OCI-LY7 (cell line): Measurements from ENCODE around the gene RNU2-1. TPM values are rescaled to one million over a fixed set of nuclear protein-coding genes. Genes with fewer than 3 reads are reported as not detected.

Source experiments
- BruUV-seq: library from RNA; stranded (reverse); fragments of 400-500 nt; replicated peaks from 2 replicates; lab custom pipeline; 2021; lab: Mats Ljungman, UMichigan
- CTCF ChIA-PET: fragments of 300-600 bp; sonication (Branson Sonifier 250); formaldehyde crosslinking; loops from one replicate; lab custom pipeline; 2022; ENCODE audit warnings: antibody characterized with exemption; ENCODE audit not compliant: unreplicated experiment; lab: Charles Lee
- POLR2A ChIA-PET: fragments of 300-600 bp; sonication (Branson Sonifier 250); formaldehyde crosslinking; loops from one replicate; lab custom pipeline; 2022; ENCODE audit warnings: antibody characterized with exemption; lab: Charles Lee
- DNase-seq: peaks from one replicate; pipeline ENCODE4 v3.0.0-alpha.2; 2015; ENCODE audit warnings: low spot score
- H2AFZ ChIP-seq: fragments of 200-600 bp; sonication (generic), shearing (Covaris generic); 2 replicates; pipeline ENCODE4 v1.6.1; 2014; ENCODE audit warnings: mild to moderate bottlenecking, antibody characterized with exemption, low read length, moderate library complexity
- H3K27ac ChIP-seq: fragments of 200-600 bp; sonication (generic); 2 replicates; pipeline ENCODE4 v1.5.1; 2014; ENCODE audit warnings: mixed run types, low read depth, mild to moderate bottlenecking, moderate library complexity, low read length, inconsistent platforms; ENCODE audit not compliant: poor library complexity, severe bottlenecking
- H3K36me3 ChIP-seq: fragments of 200-600 bp; sonication (generic); 2 replicates; pipeline ENCODE4 v1.6.1; 2014; ENCODE audit warnings: mild to moderate bottlenecking, antibody characterized with exemption, low read length, moderate library complexity, mixed read lengths; ENCODE audit not compliant: insufficient read depth
- H3K4me1 ChIP-seq: fragments of 200-600 bp; sonication (generic); 2 replicates; pipeline ENCODE4 v1.5.1; 2014; ENCODE audit warnings: mild to moderate bottlenecking, low read length; ENCODE audit not compliant: insufficient read depth, poor library complexity, severe bottlenecking
- H3K4me2 ChIP-seq: fragments of 200-600 bp; sonication (generic); 2 replicates; pipeline ENCODE4 v1.6.1; 2014; ENCODE audit warnings: mild to moderate bottlenecking, low read length
- H3K4me3 ChIP-seq: fragments of 200-600 bp; sonication (generic); 2 replicates; pipeline ENCODE4 v1.5.1; 2014; ENCODE audit warnings: mild to moderate bottlenecking, low read depth, low read length; ENCODE audit not compliant: poor library complexity, severe bottlenecking
- H3K79me2 ChIP-seq: fragments of 200-600 bp; sonication (generic); 2 replicates; pipeline ENCODE4 v1.6.1; 2016; ENCODE audit warnings: low read depth, mild to moderate bottlenecking, low read length, moderate library complexity, mixed read lengths; ENCODE audit not compliant: insufficient read depth
- H3K9me2 ChIP-seq: fragments of 200-600 bp; sonication (generic); 2 replicates; pipeline ENCODE4 v1.6.1; 2016; ENCODE audit warnings: mild to moderate bottlenecking, low read length, mixed read lengths; ENCODE audit not compliant: insufficient read depth
- H3K9me3 ChIP-seq: fragments of 200-600 bp; sonication (generic); 2 replicates; pipeline ENCODE4 v1.6.1; 2014; ENCODE audit warnings: mild to moderate bottlenecking, mixed run types, low read length, mixed read lengths
- H4K20me1 ChIP-seq: fragments of 200-600 bp; sonication (generic); 2 replicates; pipeline ENCODE4 v1.6.1; 2014; ENCODE audit warnings: mild to moderate bottlenecking, antibody characterized with exemption, low read length, moderate library complexity, mixed read lengths; ENCODE audit not compliant: insufficient read depth
- EZH2phosphoT487 ChIP-seq: fragments of 200-600 bp; sonication (generic); IDR thresholded peaks from 2 replicates; pipeline ENCODE4 v1.6.1; 2018; ENCODE audit warnings: low read depth, borderline replicate concordance, mild to moderate bottlenecking, mixed run types, antibody characterized with exemption, low read length, moderate library complexity, mixed read lengths
- intact Hi-C: fragments of 100-400 bp; cut with micrococcal nuclease; formaldehyde crosslinking; loops from one replicate; pipeline ENCODE4 v1.10.0; 2022; ENCODE audit not compliant: unreplicated experiment
- total RNA-seq, 2 experiments: library from RNA; depleted of rRNA in 1 of 2; stranded (reverse); fragments of >200 nt in 1 of 2; shearing (Covaris generic) in 1 of 2; gene quantifications; 2 replicates each; pipeline ENCODE4 v1.2.3, GENCODE V29; 2014 to 2022
- TF ChIP-seq, protein P1 (sequence below): fragments of 200-600 bp; sonication (generic); conservative IDR thresholded peaks from 2 replicates; pipeline ENCODE4 v1.5.1; 2014; ENCODE audit warnings: mild to moderate bottlenecking, antibody characterized with exemption, low read length, moderate library complexity, mixed read lengths

The RNU2-1 gene
- total RNA-seq, 2 experiments from 2014 or later = 7,340 TPM; not detected in 1

GRCh38 chr17:43216762-43217613, 16.8 kb downstream of the RNU2-1 start:
- Histone ChIP-seq H3K9me3 (no peaks in the 10 kb centered on the region), H3K4me1 (peaks cover 19% of the 10 kb centered on the region), H3K27ac (no peak overlapping the region), H2AFZ (no peak overlapping the region), H3K36me3 (peaks cover 4% of the 10 kb centered on the region; the same call in 1 of the 2 replicates), H3K4me2 (no peak overlapping the region), H4K20me1 (no peaks in the 10 kb centered on the region), H3K9me2 (no peaks in the 10 kb centered on the region), H3K79me2 (no peaks in the 10 kb centered on the region), H3K4me3 (no peak overlapping the region)
- POLR2A ChIA-PET = interaction anchor here (0.6 to 0.9 kb wide), 2 partner anchors 14 to 173 kb away, joined by 3 to 6 read pairs; no protein-coding TSS in a partner anchor
- TF ChIP-seq, protein P1, sequence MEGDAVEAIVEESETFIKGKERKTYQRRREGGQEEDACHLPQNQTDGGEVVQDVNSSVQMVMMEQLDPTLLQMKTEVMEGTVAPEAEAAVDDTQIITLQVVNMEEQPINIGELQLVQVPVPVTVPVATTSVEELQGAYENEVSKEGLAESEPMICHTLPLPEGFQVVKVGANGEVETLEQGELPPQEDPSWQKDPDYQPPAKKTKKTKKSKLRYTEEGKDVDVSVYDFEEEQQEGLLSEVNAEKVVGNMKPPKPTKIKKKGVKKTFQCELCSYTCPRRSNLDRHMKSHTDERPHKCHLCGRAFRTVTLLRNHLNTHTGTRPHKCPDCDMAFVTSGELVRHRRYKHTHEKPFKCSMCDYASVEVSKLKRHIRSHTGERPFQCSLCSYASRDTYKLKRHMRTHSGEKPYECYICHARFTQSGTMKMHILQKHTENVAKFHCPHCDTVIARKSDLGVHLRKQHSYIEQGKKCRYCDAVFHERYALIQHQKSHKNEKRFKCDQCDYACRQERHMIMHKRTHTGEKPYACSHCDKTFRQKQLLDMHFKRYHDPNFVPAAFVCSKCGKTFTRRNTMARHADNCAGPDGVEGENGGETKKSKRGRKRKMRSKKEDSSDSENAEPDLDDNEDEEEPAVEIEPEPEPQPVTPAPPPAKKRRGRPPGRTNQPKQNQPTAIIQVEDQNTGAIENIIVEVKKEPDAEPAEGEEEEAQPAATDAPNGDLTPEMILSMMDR = no peak
- no peak for TF ChIP-seq EZH2phosphoT487
- CTCF ChIA-PET = no interaction called here
- intact Hi-C loops = no loop called here
- no TSS peak for BruUV-seq
- DNase-seq = no peak

DNA sequence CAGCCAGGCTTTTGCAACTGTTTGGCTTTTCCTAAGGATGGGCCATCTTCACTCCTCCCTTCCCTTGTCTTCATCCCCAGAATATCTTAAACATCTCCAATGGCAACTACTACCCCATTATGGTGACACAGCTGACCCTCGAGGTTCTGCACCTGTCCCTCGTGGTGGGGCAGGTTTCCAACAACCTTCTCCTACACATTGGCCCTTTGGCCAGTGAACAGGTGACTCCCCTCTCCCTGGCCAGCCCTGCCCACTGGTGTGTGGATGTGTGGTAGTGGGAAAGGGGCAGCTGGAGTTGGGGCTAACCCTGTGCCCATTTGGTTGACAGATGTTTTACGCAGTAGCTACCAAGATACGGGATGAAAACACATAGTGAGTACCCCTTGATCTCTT, 17.4 kb downstream of the RNU2-1 start:
- no peak for TF ChIP-seq EZH2phosphoT487
- TF ChIP-seq, protein P1 = no peak
- peaks cover 4% of the 10 kb centered on the region; the same call in 1 of the 2 replicates for H3K36me3 ChIP-seq
- CTCF ChIA-PET = no interaction called here
- no TSS peak for BruUV-seq
- no peaks in the 10 kb centered on the region for H3K9me3 ChIP-seq
- no peak overlapping the region for H3K27ac ChIP-seq
- DNase-seq = no peak
- no peaks in the 10 kb centered on the region for H3K79me2 ChIP-seq
- POLR2A ChIA-PET = no interaction called here
- no peak overlapping the region for H3K4me2 ChIP-seq
- no peak overlapping the region for H3K4me3 ChIP-seq
- intact Hi-C loops = no loop called here
- no peaks in the 10 kb centered on the region for H4K20me1 ChIP-seq
- H3K9me2 ChIP-seq = no peaks in the 10 kb centered on the region
- peaks cover 20% of the 10 kb centered on the region for H3K4me1 ChIP-seq
- H2AFZ ChIP-seq = no peak overlapping the region

- Histone ChIP-seq H3K4me2 (no peak overlapping the region), H3K9me2 (no peaks in the 10 kb centered on the region), H3K4me3 (no peak overlapping the region), H2AFZ (no peak overlapping the region), H4K20me1 (no peaks in the 10 kb centered on the region), H3K4me1 (peaks cover 29% of the 10 kb centered on the region), H3K27ac (no peak overlapping the region), H3K9me3 (no peaks in the 10 kb centered on the region), H3K79me2 (no peaks in the 10 kb centered on the region), H3K36me3 (peaks cover 4% of the 10 kb centered on the region; the same call in 1 of the 2 replicates)
- no peak for DNase-seq
- BruUV-seq = no TSS peak
- TF ChIP-seq, protein P1 = no peak
- no peak for TF ChIP-seq EZH2phosphoT487
- intact Hi-C loops = no loop called here
- ChIA-PET POLR2A (no interaction called here), CTCF (no interaction called here)
Observed at GRCh38 chr17:43215341-43215740, 18.4 kb downstream of the RNU2-1 start.
